ENCODE data around the gene SNX25. TPM values are rescaled to one million over a fixed set of nuclear protein-coding genes. Genes with fewer than 3 reads are reported as not detected.

Gene SNX25
- total and polyA plus RNA-seq, 3 donors from 2014 or later = 20.2 to 50.5 (median 45.0) TPM

- intact Hi-C loops (cut with DNase I; ENCODE audit: low total_unique reads) = no loop called here
- no peak overlapping the region for H3K4me3 ChIP-seq
- DNase-seq = no peak
- TF ChIP-seq POLR2A (IDR thresholded peaks at IDR 0.05) (no peak), CTCF (IDR thresholded peaks at IDR 0.05) (no peak)
- H3K36me3 ChIP-seq (ENCODE audit: low read depth, missing control alignments) = no peaks in the 10 kb centered on the region
- H3K4me1 ChIP-seq = peaks cover 3% of the 10 kb centered on the region
- H3K27me3 ChIP-seq = no peaks in the 10 kb centered on the region
- 34 to 41% methylated on average over 4 of the region's 4 CpGs for WGBS, 2 donors
- H3K9me3 ChIP-seq = no peaks in the 10 kb centered on the region
- peak overlapping the region in 1 of 2 donors; percentile 42 for H3K27ac ChIP-seq
These were observed 35.4 kb downstream of the SNX25 start for GRCh38 chr4:185244763-185245162.

- H3K4me1 ChIP-seq = peaks cover 3% of the 10 kb centered on the region
- H3K27ac ChIP-seq = peak overlapping the region; percentile 6 to 8
- intact Hi-C loops (cut with DNase I; ENCODE audit: low total_unique reads) = no loop called here
- no peaks in the 10 kb centered on the region for H3K36me3 ChIP-seq (ENCODE audit: low read depth, missing control alignments)
- H3K4me3 ChIP-seq = no peak overlapping the region
- no peak for TF ChIP-seq POLR2A (IDR thresholded peaks at IDR 0.05)
- TF ChIP-seq CTCF (IDR thresholded peaks at IDR 0.05) = no peak
- DNase-seq = no peak
- no peaks in the 10 kb centered on the region for H3K27me3 ChIP-seq
- H3K9me3 ChIP-seq = no peaks in the 10 kb centered on the region
- 52 to 57% methylated on average over 1 of the region's 1 CpG for WGBS, 2 donors
These were observed 37.1 kb downstream of the SNX25 start for GRCh38 chr4:185246453-185246852.

- no peak overlapping the region for H3K4me3 ChIP-seq
- WGBS, 2 donors = 50 to 72% methylated on average over 1 of the region's 1 CpG
- peak overlapping the region; percentile 6 to 8 for H3K27ac ChIP-seq
- intact Hi-C loops (cut with DNase I; ENCODE audit: low total_unique reads) = no loop called here
- H3K27me3 ChIP-seq = no peaks in the 10 kb centered on the region
- no peaks in the 10 kb centered on the region for H3K36me3 ChIP-seq (ENCODE audit: low read depth, missing control alignments)
- H3K4me1 ChIP-seq = peaks cover 3% of the 10 kb centered on the region
- DNase-seq = no peak
- TF ChIP-seq CTCF (IDR thresholded peaks at IDR 0.05) = no peak
- no peaks in the 10 kb centered on the region for H3K9me3 ChIP-seq
These were observed 37.8 kb downstream of the SNX25 start for GRCh38 chr4:185247151-185247550.

- Histone ChIP-seq H3K27me3 (no peaks in the 10 kb centered on the region), H3K9me3 (no peaks in the 10 kb centered on the region), H3K4me1 (no peaks in the 10 kb centered on the region), H3K27ac (no peak overlapping the region), H3K36me3 (ENCODE audit: low read depth, missing control alignments) (no peaks in the 10 kb centered on the region), H3K4me3 (no peak overlapping the region)
- intact Hi-C loops (cut with DNase I; ENCODE audit: low total_unique reads) = no loop called here
- no peak for DNase-seq
- 94 to 99% methylated on average over 3 of the region's 3 CpGs for WGBS, 2 donors
- no peak for TF ChIP-seq POLR2A (IDR thresholded peaks at IDR 0.05)
- TF ChIP-seq CTCF (IDR thresholded peaks at IDR 0.05) = no peak
These were observed 39.1 kb downstream of the SNX25 start for GRCh38 chr4:185248393-185249039.

- no peaks in the 10 kb centered on the region for H3K36me3 ChIP-seq (ENCODE audit: low read depth, missing control alignments)
- H3K27ac ChIP-seq = no peak overlapping the region
- 71 to 87% methylated on average over 2 of the region's 2 CpGs for WGBS, 2 donors
- TF ChIP-seq POLR2A (IDR thresholded peaks at IDR 0.05) = no peak
- no peak for TF ChIP-seq CTCF (IDR thresholded peaks at IDR 0.05)
- no peak for DNase-seq
- H3K4me3 ChIP-seq = no peak overlapping the region
- no peaks in the 10 kb centered on the region for H3K9me3 ChIP-seq
- H3K4me1 ChIP-seq = no peaks in the 10 kb centered on the region
- intact Hi-C loops (cut with DNase I; ENCODE audit: low total_unique reads) = no loop called here
- no peaks in the 10 kb centered on the region for H3K27me3 ChIP-seq
These were observed 39.7 kb downstream of the SNX25 start for GRCh38 chr4:185249105-185249504.
